Tibial nerve (tissue), 4 donors: ENCODE data around the gene ROBO1. TPM values are rescaled to one million over a fixed set of nuclear protein-coding genes. Genes with fewer than 3 reads are reported as not detected.

ENCODE experiments used
- DNase-seq, 2 donors: peaks; one replicate each; pipeline ENCODE4 v3.0.0-alpha.2; 2019; ENCODE audit warnings: low spot score in 2 of 2
- H3K27ac ChIP-seq, 4 donors: fragments of 200-600 bp; sonication (generic) in 3 of 4; one replicate each; pipeline ENCODE4 v1.5.1; 2017 to 2019; ENCODE audit warnings: mild to moderate bottlenecking in 1 of 4
- H3K27me3 ChIP-seq, 2 donors: fragments of 200-600 bp; sonication (generic) in 1 of 2; one replicate each; pipeline versions ENCODE4 v1.5.1 to v1.6.0; 2017 to 2019
- H3K36me3 ChIP-seq, 3 donors: fragments of 200-600 bp; sonication (generic); one replicate each; pipeline ENCODE4 v1.5.1; 2018 to 2019
- H3K4me1 ChIP-seq, 4 donors: fragments of 200-600 bp; sonication (generic) in 3 of 4; one replicate each; pipeline ENCODE4 v1.5.1; 2017 to 2019
- H3K4me3 ChIP-seq, 4 donors: fragments of 200-600 bp; sonication (generic) in 3 of 4; one replicate each; pipeline ENCODE4 v1.5.1; 2017 to 2019; ENCODE audit warnings: mild to moderate bottlenecking in 1 of 4, moderate library complexity in 1 of 4
- H3K9me3 ChIP-seq, 4 donors: fragments of 200-600 bp; sonication (generic) in 3 of 4; one replicate each; pipeline ENCODE4 v1.5.1; 2017 to 2019
- EP300 ChIP-seq, 2 donors: sonication (generic); formaldehyde crosslinking; IDR thresholded peaks; one replicate each; pipeline ENCODE4 v1.6.1; 2017; ENCODE audit warnings: antibody characterized with exemption in 2 of 2, mild to moderate bottlenecking in 1 of 2
- POLR2A ChIP-seq, 2 donors: fragments of 450-650 bp; IDR thresholded peaks; one replicate each; pipeline ENCODE4 v1.6.1; 2017; ENCODE audit warnings: antibody characterized with exemption in 2 of 2, mild to moderate bottlenecking in 2 of 2, moderate library complexity in 2 of 2
- WGBS, 2 donors: methylation state at CpG; one replicate each; pipeline ENCODE4 v1.1.5; 2018; 5-methylcytosine and 5-hydroxymethylcytosine counted together
- total RNA-seq, 4 donors: library from RNA; depleted of rRNA; stranded (reverse); fragments of >200 nt; gene quantifications; one replicate each; pipeline ENCODE4 v1.1.0, GENCODE V29; 2016
- TF ChIP-seq, protein P1 (sequence below), 5 experiments: fragments of 200-600 bp in 3 of 5; fragments of 450-650 bp in 2 of 5; sonication (generic) in 3 of 5; IDR thresholded peaks; one replicate each; pipeline ENCODE4 v1.5.1; 2016 to 2019; ENCODE audit warnings: antibody characterized with exemption in 5 of 5, mild to moderate bottlenecking in 3 of 5, moderate library complexity in 2 of 5

The ROBO1 gene
- total RNA-seq, 4 donors from 2014 or later: 12.6 to 27.8 (median 23.1) TPM

GRCh38 chr3:79418855-79419621, 348.8 kb downstream of the ROBO1 start:
- Histone ChIP-seq H3K27me3 (no peaks in the 10 kb centered on the region), H3K4me1 (no peaks in the 10 kb centered on the region), H3K9me3 (no peaks in the 10 kb centered on the region), H3K27ac (no peak overlapping the region), H3K4me3 (no peak overlapping the region), H3K36me3 (no peaks in the 10 kb centered on the region)
- no peak for DNase-seq
- TF ChIP-seq POLR2A (IDR thresholded peaks at IDR 0.05) (no peak), EP300 (IDR thresholded peaks at IDR 0.05) (no peak)
- TF ChIP-seq, protein P1, sequence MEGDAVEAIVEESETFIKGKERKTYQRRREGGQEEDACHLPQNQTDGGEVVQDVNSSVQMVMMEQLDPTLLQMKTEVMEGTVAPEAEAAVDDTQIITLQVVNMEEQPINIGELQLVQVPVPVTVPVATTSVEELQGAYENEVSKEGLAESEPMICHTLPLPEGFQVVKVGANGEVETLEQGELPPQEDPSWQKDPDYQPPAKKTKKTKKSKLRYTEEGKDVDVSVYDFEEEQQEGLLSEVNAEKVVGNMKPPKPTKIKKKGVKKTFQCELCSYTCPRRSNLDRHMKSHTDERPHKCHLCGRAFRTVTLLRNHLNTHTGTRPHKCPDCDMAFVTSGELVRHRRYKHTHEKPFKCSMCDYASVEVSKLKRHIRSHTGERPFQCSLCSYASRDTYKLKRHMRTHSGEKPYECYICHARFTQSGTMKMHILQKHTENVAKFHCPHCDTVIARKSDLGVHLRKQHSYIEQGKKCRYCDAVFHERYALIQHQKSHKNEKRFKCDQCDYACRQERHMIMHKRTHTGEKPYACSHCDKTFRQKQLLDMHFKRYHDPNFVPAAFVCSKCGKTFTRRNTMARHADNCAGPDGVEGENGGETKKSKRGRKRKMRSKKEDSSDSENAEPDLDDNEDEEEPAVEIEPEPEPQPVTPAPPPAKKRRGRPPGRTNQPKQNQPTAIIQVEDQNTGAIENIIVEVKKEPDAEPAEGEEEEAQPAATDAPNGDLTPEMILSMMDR (IDR thresholded peaks at IDR 0.05): no peak
- WGBS, 2 donors: 64% methylated on average over 7 of the region's 7 CpGs

DNA sequence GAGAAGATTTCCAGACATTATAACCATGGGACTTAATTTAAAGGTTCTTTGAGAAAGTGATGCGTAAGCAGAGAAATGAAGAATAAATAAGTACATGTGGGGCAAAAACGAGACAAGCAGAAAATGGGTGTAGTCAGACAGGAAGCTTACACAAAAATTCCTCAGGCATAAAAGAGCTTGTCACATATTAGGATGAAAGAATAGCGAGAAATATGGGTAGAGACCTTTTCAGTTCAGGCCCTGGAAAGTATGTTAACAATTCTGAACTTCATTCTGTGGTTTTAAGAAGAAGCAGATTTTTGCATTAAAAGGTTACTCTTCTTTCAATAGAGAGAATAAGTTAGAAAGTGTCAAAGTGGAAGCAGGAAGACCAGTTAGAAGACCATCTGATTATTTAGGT, 352.4 kb downstream of the ROBO1 start:
- Histone ChIP-seq H3K36me3 (no peaks in the 10 kb centered on the region), H3K27me3 (no peaks in the 10 kb centered on the region), H3K4me1 (no peaks in the 10 kb centered on the region), H3K27ac (no peak overlapping the region), H3K9me3 (no peaks in the 10 kb centered on the region), H3K4me3 (no peak overlapping the region)
- 39 to 40% methylated on average over 3 of the region's 3 CpGs for WGBS, 2 donors
- TF ChIP-seq, protein P1 (IDR thresholded peaks at IDR 0.05): no peak
- TF ChIP-seq POLR2A (IDR thresholded peaks at IDR 0.05): no peak
- TF ChIP-seq EP300 (IDR thresholded peaks at IDR 0.05): no peak
- DNase-seq: no peak

- Histone ChIP-seq H3K36me3 (no peaks in the 10 kb centered on the region), H3K4me3 (no peak overlapping the region), H3K27me3 (no peaks in the 10 kb centered on the region), H3K9me3 (no peaks in the 10 kb centered on the region), H3K4me1 (no peaks in the 10 kb centered on the region), H3K27ac (no peak overlapping the region)
- DNase-seq: peak in 1 of 2 donors; percentile 44
- WGBS, 2 donors: 82 to 83% methylated on average over 3 of the region's 3 CpGs
- TF ChIP-seq, protein P1 (IDR thresholded peaks at IDR 0.05): no peak
- TF ChIP-seq EP300 (IDR thresholded peaks at IDR 0.05) (no peak), POLR2A (IDR thresholded peaks at IDR 0.05) (no peak)
Observed at GRCh38 chr3:79414806-79415205, 353.0 kb downstream of the ROBO1 start.

DNA sequence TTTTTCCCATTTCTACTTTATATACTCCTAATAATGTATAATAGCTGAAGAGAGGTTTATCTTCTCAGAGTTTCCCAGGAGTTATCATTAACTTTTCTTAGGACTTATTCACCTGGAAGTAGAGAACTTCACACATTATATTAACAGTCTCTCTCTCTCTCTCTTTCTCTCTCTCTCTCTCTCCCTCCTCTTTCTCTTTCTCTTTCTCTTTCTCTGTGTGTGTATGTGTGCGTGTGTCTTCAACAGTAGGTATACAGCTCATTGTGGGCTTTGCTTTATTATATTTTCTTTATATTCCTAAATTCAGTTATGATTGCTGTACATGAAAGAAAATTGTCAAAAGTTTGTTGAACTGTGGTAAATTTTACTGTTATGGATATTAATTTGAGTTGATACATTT, 353.8 kb downstream of the ROBO1 start:
- no peaks in the 10 kb centered on the region for H3K4me1 ChIP-seq
- H3K9me3 ChIP-seq: no peaks in the 10 kb centered on the region
- H3K27me3 ChIP-seq: no peaks in the 10 kb centered on the region
- TF ChIP-seq, protein P1 (IDR thresholded peaks at IDR 0.05): no peak
- TF ChIP-seq POLR2A (IDR thresholded peaks at IDR 0.05) (no peak), EP300 (IDR thresholded peaks at IDR 0.05) (no peak)
- DNase-seq: no peak
- 86 to 89% methylated on average over 1 of the region's 1 CpG for WGBS, 2 donors
- no peaks in the 10 kb centered on the region for H3K36me3 ChIP-seq
- H3K4me3 ChIP-seq: no peak overlapping the region
- no peak overlapping the region for H3K27ac ChIP-seq

- H3K27ac ChIP-seq: no peak overlapping the region
- H3K4me1 ChIP-seq: no peaks in the 10 kb centered on the region
- no peak for DNase-seq
- no peaks in the 10 kb centered on the region for H3K36me3 ChIP-seq
- H3K27me3 ChIP-seq: no peaks in the 10 kb centered on the region
- H3K9me3 ChIP-seq: no peaks in the 10 kb centered on the region
- no peak overlapping the region for H3K4me3 ChIP-seq
- 0% methylated on average over 1 of the region's 1 CpG for WGBS, 2 donors
- TF ChIP-seq, protein P1 (IDR thresholded peaks at IDR 0.05): no peak
- TF ChIP-seq EP300 (IDR thresholded peaks at IDR 0.05) (no peak), POLR2A (IDR thresholded peaks at IDR 0.05) (no peak)
Observed at GRCh38 chr3:79412537-79412936, 355.3 kb downstream of the ROBO1 start.
